NK-92 (cell line): ENCODE measurements around the gene ZNF544.
"Not testable (repeated sequence)": the region's sequence is repeated elsewhere in the genome, so short reads cannot be mapped to it uniquely, and the experiment has no call there.

Experiments
- DNase-seq: peaks from one replicate; lab custom pipeline; 2025; ENCODE audit not compliant: unreplicated experiment; lab: John Stamatoyannopoulos, UW

Gene ZNF544

DNA sequence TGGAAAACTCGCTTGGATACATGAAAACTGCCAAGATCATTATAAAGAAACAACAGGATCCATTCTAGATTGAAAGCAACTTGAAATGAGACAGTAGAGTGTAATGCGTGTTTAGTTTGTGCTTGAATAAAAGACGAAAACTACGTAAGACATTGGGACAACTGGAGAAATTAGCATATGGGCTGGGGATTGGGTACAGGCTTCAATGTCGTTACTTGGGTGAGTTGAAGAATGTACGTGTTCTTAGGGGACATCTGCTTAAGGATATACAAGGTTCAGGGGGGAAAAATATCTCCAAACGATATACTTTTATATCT is 76.0 kb downstream of the ZNF544 start:
- DNase-seq: no peak

DNA sequence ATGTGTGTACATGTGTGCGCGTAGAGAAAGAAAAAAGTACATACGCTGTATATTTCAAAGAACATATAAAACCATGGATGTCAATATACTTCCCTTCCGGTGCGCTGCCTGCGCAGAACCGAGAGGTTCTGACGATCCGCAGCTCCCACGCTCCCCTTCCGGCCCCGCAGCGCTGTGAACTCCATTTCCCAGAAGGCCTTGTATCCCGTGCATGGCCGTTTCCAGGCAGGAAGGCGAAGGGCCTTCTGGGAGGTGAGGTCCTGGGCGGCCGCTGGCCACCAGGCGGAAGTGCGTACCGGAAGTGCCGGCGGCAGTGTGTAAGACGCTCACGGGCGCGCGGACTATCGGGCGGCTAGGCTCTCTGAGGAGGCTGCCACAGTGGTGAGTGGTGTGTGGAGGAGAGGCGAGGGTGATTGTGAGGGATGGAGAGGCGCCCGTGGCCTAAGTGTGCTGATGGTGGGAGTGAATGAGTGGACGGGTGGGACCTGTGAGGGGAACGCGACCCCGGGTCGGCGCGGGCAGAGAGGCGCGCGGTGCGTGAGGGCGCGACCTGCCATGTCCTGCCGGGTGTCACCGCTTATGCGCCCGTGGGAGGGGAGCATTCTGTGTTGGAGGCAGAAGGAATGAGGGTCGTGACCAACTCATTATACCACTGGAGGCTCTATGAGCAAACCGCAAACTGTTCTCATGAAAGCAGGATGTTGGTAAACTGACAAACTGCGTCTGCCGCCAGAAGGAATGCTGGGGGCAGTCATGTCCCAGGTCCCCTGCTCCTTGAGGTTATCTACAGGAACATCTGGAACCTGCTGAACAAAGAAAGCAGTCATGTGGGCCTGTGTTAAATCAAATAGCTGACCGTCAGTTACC is 76.6 kb downstream of the ZNF544 start, which contains the start of gene ERVK3-1:
Gene ERVK3-1, plus strand, starts transcription at position 313 of the 867 bp plus-strand sequence. CDS start 6,792 bp downstream, outside the sequence.
- peak; percentile 68 for DNase-seq

DNA sequence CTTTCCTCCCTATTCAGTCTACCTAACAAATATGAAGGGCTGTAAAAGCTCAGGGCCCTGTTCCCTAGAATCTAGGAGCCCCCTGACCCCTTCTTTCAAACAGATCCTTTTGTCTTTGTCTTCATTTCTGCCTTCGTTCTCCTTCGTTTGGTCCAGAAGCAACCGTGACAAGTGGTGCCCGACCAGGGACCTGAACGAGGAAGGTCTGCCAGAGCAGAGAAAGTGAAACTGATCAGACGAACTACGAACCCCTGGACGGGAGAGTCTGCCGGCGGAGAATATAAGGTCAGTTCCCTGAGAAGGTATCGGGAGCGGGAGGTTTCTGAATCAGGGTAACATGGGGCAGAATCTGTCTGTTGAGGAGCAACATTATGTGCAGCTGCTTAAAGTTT is 77.2 kb downstream of the ZNF544 start:
- no peak for DNase-seq

DNA sequence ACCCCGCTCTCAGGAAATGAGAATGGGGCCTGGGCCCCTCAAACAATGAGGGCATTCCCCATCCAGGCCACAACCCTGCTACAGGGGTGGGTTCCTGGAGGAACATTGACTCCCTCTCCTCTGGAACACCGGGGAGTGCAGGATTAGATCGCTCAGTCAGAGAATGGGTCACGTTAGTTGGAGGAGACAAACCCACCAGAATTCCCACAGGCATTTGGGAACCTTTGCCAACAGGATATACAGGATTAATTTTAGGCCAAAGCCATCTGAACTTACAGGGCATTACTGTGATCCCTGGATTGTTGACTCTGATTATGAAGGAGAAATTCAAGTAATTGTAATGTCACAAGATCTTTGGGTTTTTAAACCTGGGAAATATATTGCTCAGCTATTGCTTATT is 79.0 kb downstream of the ZNF544 start:
- DNase-seq: no peak

DNA sequence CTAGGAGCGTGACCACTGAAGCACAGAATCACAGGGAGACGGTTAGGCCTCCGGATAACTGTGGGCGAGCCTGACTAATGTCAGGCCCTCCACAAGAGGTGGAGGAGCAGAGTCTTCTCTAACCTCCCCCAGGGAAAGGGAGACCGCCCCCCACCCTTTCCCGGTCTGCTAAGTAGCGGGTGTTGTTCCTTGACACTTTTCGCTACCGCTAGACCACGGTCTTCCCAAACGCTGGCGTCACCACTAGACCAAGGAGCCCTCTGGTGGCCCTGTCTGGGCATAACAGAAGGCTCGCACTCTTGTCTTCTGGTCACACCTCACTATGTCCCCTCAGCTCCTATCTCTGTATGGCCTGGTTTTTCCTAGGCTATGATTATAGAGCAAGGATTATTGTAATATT is 82.0 kb downstream of the ZNF544 start:
- DNase-seq: not testable (repeated sequence)

DNA sequence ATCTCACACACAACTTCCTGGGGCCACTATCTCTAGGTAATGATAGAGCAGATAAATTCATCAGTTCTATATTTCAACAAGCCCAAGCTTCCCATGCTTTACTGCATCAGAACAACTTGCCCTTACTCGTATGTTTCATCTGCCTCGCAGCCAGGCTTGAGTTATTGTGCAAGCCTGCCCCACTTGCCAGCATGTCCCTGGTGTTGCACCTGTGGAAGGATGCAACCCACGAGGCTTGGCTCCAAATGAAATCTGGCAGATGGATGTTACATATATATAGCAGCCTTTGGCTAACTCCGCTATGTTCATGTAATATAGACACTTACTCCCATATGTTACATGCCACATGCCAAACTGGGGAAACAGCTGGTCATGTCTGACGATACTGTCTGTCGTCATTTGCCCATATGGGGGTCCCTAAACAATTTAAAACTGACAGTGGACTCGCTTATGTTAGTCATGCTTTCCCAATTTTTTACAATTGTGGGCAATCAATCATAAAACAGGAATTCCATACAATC is 82.7 kb downstream of the ZNF544 start:
- no peak for DNase-seq
